ENCODE data around the gene SMC5.
A peak's percentile ranks its signal among the peaks of the same experiment; 100 is the strongest.

The SMC5 gene

GRCh38 chr9:70229026-70229425 lies 29.8 kb upstream of the SMC5 start:
- TF ChIP-seq, protein P1, sequence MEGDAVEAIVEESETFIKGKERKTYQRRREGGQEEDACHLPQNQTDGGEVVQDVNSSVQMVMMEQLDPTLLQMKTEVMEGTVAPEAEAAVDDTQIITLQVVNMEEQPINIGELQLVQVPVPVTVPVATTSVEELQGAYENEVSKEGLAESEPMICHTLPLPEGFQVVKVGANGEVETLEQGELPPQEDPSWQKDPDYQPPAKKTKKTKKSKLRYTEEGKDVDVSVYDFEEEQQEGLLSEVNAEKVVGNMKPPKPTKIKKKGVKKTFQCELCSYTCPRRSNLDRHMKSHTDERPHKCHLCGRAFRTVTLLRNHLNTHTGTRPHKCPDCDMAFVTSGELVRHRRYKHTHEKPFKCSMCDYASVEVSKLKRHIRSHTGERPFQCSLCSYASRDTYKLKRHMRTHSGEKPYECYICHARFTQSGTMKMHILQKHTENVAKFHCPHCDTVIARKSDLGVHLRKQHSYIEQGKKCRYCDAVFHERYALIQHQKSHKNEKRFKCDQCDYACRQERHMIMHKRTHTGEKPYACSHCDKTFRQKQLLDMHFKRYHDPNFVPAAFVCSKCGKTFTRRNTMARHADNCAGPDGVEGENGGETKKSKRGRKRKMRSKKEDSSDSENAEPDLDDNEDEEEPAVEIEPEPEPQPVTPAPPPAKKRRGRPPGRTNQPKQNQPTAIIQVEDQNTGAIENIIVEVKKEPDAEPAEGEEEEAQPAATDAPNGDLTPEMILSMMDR (IDR thresholded peaks at IDR 0.05) = no peak

GRCh38 chr9:70229579-70229978 lies 29.2 kb upstream of the SMC5 start:
- TF ChIP-seq, protein P1 (IDR thresholded peaks at IDR 0.05) = peak; percentile 49; the same call in 1 of the 2 replicates

GRCh38 chr9:70232476-70232875 lies 26.3 kb upstream of the SMC5 start:
- TF ChIP-seq, protein P1 (IDR thresholded peaks at IDR 0.05) = no peak

DNA sequence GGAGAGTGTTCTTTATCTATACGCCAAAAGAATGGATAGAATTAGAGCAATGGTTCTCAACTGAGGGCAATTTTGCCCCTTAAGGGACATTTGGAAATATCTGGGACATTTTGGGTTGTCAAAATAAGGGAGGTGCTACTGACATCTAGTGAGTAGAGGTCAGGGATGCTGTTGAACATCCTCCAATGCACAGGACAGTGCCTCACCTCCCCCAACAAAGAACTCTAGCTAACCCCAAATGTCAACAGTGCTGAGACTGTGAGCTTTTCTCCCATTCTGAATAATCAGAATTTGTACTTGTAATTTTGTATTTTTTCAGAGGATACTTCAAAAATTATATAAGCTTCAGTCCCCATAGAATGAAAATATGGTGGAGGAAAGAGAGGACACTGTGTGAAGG lies 8.6 kb upstream of the SMC5 start:
- TF ChIP-seq, protein P1 (IDR thresholded peaks at IDR 0.05) = no peak

DNA sequence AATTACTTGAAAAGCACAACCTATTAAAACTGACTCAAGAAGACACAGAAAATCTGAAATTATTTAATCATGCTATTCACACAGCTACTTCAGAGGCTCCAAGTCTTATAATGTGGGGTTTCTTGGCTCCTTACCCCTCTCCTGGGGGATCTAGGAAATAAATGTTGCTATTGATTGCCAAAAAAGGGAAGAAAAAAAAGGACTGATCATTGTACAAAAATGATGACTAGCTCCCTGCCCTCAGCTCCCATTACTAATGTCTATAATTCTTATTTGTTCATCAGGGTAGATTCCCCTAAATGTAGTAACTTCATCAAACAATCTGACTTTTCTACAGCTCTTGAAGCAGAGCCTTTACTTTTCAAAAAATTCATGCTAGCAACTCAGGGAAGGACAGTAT lies 3.3 kb upstream of the SMC5 start:
- TF ChIP-seq, protein P1 (IDR thresholded peaks at IDR 0.05) = no peak

- TF ChIP-seq, protein P1 (IDR thresholded peaks at IDR 0.05) = no peak
Observed at GRCh38 chr9:70256123-70256551, 2.6 kb upstream of the SMC5 start.

- TF ChIP-seq, protein P1 (IDR thresholded peaks at IDR 0.05) = no peak
Observed at GRCh38 chr9:70257502-70257901, 1.3 kb upstream of the SMC5 start.

- TF ChIP-seq, protein P1 (IDR thresholded peaks at IDR 0.05) = no peak
Observed at GRCh38 chr9:70257991-70258691, 637 bp upstream of the SMC5 start.
